AG09319 (cell line): ENCODE measurements around the gene ZNF385A.

Experiments used
- DNase-seq: peaks from one replicate; pipeline ENCODE4 v3.0.0-alpha.2; 2010; ENCODE audit warnings: low read depth; ENCODE audit errors: extremely low read depth
- TF ChIP-seq, protein P1 (sequence below): IDR thresholded peaks from 2 replicates; pipeline ENCODE4 v1.5.1; 2011; ENCODE audit warnings: low read depth, mild to moderate bottlenecking, inconsistent platforms, low read length, moderate library complexity

ZNF385A gene

DNA sequence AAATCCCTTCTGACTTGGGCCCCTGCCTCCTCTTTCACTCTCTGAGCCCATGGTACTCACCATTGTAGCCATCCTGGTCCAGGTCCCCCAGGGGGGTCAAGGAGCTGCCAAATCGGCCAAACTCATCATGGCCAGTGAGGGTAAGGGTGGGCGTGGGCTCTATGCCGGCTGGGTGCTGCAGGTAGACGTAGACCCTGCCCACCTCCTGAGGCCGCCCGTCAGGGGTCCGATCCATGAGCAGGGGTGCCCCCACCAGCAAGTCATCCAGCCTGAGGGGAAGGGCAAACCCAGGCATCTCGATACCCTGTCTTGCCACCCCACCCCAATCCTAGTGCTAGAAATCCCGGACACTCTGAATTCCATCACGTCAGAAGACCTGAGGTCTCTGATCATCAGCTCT is 20.6 kb upstream of the ZNF385A start:
- TF ChIP-seq, protein P1, sequence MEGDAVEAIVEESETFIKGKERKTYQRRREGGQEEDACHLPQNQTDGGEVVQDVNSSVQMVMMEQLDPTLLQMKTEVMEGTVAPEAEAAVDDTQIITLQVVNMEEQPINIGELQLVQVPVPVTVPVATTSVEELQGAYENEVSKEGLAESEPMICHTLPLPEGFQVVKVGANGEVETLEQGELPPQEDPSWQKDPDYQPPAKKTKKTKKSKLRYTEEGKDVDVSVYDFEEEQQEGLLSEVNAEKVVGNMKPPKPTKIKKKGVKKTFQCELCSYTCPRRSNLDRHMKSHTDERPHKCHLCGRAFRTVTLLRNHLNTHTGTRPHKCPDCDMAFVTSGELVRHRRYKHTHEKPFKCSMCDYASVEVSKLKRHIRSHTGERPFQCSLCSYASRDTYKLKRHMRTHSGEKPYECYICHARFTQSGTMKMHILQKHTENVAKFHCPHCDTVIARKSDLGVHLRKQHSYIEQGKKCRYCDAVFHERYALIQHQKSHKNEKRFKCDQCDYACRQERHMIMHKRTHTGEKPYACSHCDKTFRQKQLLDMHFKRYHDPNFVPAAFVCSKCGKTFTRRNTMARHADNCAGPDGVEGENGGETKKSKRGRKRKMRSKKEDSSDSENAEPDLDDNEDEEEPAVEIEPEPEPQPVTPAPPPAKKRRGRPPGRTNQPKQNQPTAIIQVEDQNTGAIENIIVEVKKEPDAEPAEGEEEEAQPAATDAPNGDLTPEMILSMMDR, result no peak
- DNase-seq, result no peak

DNA sequence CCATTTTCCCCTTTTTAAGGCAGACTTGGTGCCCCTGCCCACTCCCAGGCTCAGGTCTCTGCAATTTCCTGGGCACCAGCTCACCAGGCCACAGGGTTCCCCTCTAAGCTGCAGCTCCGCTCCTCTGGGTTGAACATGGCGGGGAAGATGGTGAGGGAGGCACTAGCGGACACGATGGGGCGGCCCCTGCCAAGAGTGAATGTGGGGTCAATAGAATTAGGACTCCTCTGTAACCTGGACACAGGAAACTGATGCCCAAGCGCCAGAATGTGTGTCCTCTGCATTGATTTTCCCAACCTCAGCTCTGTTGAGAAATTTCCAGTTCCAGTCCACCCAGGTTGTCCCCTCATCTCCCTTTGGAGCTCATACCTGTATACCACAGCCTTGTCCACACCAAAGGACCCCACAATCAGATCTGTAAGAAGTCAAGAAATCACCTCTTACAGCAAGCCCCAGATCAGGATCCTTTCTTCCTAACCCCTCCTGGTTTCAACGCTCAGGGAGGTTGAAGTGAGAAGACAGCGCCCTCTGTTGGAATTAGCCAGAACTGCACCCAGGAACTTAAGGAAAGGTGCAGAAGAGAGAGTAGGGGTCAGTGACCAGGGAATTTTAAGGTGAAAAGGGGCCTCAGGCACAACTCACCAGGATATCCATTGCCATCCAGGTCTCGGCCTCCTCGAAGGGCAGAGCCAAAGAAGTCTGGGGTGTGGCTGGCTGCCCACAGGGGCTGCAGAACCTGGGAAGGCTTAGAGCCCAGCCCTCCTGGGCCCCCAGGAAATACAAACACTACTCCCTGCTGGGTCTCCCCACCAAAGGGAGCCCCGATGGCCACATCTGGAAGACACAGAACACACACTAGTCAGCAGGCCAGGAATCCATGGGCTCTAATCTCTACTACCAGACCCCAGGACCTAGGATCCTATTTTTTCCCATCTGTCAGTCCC is 19.8 kb upstream of the ZNF385A start:
- TF ChIP-seq, protein P1, result peak; percentile 95
- DNase-seq, result no peak

DNA sequence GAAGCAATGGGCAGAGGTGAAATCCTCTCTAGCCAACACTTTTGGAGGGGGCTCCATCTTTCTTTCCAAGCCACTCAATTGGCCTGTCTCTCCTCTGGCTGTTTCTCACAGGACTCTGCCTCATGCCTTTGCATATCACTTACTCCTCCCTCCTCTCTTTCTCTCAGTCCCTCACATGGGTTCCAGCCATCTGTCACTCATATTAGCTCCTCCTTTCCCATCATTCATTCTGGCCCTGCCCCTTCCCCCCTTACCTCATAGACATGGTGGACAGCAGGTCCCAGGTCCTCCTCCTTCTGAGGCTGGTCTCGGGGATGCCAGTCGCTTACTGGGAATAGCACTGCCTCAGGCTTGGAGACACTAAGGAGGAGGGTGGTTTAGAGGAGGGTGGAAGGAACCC is 16.6 kb upstream of the ZNF385A start:
- TF ChIP-seq, protein P1, result no peak
- DNase-seq, result no peak

DNA sequence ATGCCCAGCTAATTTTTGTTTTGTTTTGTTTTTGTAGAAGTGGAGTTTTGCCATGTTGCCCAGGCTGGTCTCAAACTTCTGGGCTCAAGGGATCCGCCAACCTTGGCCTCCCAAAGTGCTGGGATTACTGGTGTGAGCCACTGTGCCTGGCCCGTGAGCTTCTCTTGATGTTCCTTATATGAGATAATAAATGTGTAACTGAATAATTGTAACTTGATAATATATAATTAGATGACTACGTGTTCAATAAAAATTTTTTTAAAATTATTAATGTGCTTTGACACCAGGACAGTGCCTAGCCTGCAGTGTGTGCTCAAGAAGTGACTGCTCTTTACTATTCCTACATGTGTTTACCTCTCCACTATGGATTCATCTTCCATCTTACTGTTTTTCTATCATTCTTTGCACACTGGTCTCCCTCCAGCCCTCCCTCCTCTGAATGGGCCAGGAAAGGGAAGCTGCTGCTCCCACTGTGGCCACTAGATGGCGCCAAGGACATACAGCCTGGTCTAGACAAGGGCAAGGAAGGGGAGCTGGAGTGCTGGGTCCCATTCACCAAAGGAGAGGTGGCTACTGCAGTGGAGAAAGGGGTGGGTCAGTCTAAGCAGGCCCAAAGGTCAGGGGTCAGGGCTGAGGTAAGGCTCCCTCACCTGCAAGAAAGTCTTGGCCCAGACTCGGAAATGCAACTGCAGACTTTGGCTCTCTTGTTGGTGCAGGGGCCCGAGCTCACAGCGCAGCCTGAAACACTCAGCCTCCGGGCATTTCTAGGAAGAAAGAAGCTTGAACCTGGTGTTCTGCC is 14.7 kb upstream of the ZNF385A start:
- TF ChIP-seq, protein P1, result no peak; the same call in none of the 2 replicates
- peak; percentile 62 for DNase-seq

DNA sequence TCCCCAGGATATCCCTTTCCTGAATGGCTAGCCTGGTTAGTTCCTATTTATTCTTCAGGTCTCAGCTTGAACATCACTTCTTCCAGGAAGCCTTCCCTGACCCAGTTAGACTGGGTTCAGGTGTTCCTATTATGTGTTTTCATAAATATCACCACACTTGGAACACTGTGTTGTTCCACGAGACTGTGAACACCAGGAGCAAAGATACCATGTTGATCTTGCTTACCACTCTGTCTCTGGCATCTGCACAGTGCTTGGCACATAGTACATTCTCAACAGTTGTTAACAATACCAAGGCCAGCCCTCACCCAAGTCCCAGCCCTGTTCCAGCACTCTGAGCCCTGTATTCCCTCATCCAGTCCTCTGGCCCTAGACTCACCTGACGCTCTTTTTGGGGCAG is 13.7 kb upstream of the ZNF385A start:
- TF ChIP-seq, protein P1, result no peak
- DNase-seq, result no peak

DNA sequence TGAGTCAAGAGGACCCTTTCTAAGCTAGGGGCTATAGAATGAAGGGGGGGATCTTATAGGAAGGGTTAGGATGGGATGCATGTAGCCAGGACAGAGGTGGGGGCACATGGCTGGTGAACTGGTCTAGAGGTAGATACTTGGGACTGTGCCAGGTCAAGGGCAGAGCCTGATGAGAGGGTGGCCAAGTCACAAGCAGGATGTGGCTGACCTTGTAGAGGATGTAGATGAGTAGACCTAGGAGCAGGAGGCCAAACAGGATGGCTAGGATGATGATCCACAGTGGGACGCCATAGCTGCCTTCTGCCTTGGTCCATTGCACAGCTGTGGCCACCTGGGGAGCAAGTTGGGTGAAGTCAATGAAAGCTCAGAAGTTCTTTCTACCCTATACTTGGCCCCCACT is 12.6 kb upstream of the ZNF385A start:
- TF ChIP-seq, protein P1, result no peak

DNA sequence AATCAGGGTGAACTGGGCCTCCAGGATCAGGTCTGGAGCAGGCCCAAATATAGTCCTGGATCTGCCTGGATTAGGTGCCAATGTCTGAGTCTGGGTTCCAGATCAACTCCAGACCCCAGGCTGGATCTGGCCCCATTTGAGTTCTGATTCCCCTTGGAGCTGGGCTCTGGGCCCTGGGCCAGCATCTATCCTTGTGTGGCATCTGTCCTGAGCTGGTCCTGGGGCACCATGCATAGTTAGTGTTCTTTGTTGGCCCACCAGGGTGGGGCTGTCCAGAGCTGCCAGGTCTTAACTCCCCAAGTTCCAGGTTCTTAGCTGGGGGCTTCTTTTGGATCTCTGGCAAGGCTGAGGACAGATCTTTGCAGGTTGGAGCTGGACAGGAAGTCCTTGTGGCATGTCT is 11.0 kb upstream of the ZNF385A start:
- TF ChIP-seq, protein P1, result no peak

More for the DNA sequence above, 12.6 kb upstream of the ZNF385A start:
- no peak for DNase-seq

More for the DNA sequence above, 11.0 kb upstream of the ZNF385A start:
- no peak for DNase-seq
